ENCODE data around the gene POR. TPM values are rescaled to one million over a fixed set of nuclear protein-coding genes. Genes with fewer than 3 reads are reported as not detected.

Gene POR
- total and polyA plus RNA-seq, 12 donors: 268 to 1,301 (median 597) TPM

GRCh38 chr7:75968561-75969001, 53.6 kb downstream of the POR start:
- no peak overlapping the region for H3K4me3 ChIP-seq
- H3K4me1 ChIP-seq (replicated peaks in 1 of 2): peaks cover 43 to 81% of the 10 kb centered on the region in 2 donors
- peaks cover 0 to 14% of the 10 kb centered on the region in 2 donors for H3K36me3 ChIP-seq (replicated peaks in 1 of 2)
- TF ChIP-seq POLR2A (IDR thresholded peaks at IDR 0.05): no peak
- H3K9me3 ChIP-seq (replicated peaks in 1 of 3): no peaks in the 10 kb centered on the region
- H3K27ac ChIP-seq: peak overlapping the region; percentile 90 to 99 (median 95)
- peak; percentile 82 to 92 (median 89) for DNase-seq
- 26 to 54% (median 41%) methylated on average over 7 to 12 of the region's 12 CpGs for WGBS, 4 donors
- no peaks in the 10 kb centered on the region for H3K27me3 ChIP-seq
- intact Hi-C loops (cut with DNase I): no loop called here

GRCh38 chr7:75969182-75969581, 54.2 kb downstream of the POR start:
- Histone ChIP-seq H3K27me3 (no peaks in the 10 kb centered on the region), H3K27ac (peak overlapping the region; percentile 90 to 99 (median 95)), H3K4me3 (no peak overlapping the region), H3K4me1 (replicated peaks in 1 of 2) (peaks cover 42 to 77% of the 10 kb centered on the region in 2 donors), H3K9me3 (replicated peaks in 1 of 3) (no peaks in the 10 kb centered on the region), H3K36me3 (replicated peaks in 1 of 2) (peaks cover 0 to 20% of the 10 kb centered on the region in 2 donors)
- intact Hi-C loops (cut with DNase I): no loop called here
- peak in 6 of 7 donors; percentile 54 to 85 (median 78) for DNase-seq
- TF ChIP-seq POLR2A (IDR thresholded peaks at IDR 0.05) (peak in 1 of 2 donors; percentile 36), CTCF (IDR thresholded peaks at IDR 0.05) (no peak)
- 55 to 67% (median 57%) methylated on average over 7 to 13 of the region's 13 CpGs for WGBS, 4 donors

- DNase-seq: peak in 3 of 7 donors; percentile 36 to 44 (median 41)
- WGBS, 4 donors: 74 to 84% (median 81%) methylated on average over 27 to 30 of the region's 30 CpGs
- Histone ChIP-seq H3K36me3 (replicated peaks in 1 of 2) (peaks cover 0 to 23% of the 10 kb centered on the region in 2 donors), H3K4me3 (no peak overlapping the region), H3K27ac (peak overlapping the region; percentile 90 to 99 (median 95)), H3K27me3 (no peaks in the 10 kb centered on the region), H3K9me3 (replicated peaks in 1 of 3) (no peaks in the 10 kb centered on the region), H3K4me1 (replicated peaks in 1 of 2) (peaks cover 40 to 72% of the 10 kb centered on the region in 2 donors)
- TF ChIP-seq POLR2A (IDR thresholded peaks at IDR 0.05) (no peak), CTCF (IDR thresholded peaks at IDR 0.05) (no peak)
- intact Hi-C loops (cut with DNase I): no loop called here
Observed at GRCh38 chr7:75969704-75970498, 54.9 kb downstream of the POR start.

GRCh38 chr7:75971309-75971960, 56.5 kb downstream of the POR start:
- no peak for TF ChIP-seq CTCF (IDR thresholded peaks at IDR 0.05)
- no peak for TF ChIP-seq POLR2A (IDR thresholded peaks at IDR 0.05)
- Histone ChIP-seq H3K36me3 (replicated peaks in 1 of 2) (peaks cover 0 to 28% of the 10 kb centered on the region in 2 donors), H3K27me3 (no peaks in the 10 kb centered on the region), H3K27ac (peak overlapping the region in 2 of 5 donors; percentile 71 to 86), H3K4me3 (no peak overlapping the region), H3K4me1 (replicated peaks in 1 of 2) (peaks cover 24 to 57% of the 10 kb centered on the region in 2 donors), H3K9me3 (replicated peaks in 1 of 3) (no peaks in the 10 kb centered on the region)
- DNase-seq: no peak
- 78 to 85% (median 80%) methylated on average over 14 of the region's 14 CpGs for WGBS, 4 donors
- intact Hi-C loops (cut with DNase I): no loop called here

All from adrenal gland (tissue), 12 donors.